Epithelial cell of prostate (primary cell): ENCODE measurements around the gene TTC39B.
"Not testable (repeated sequence)": the region's sequence is repeated elsewhere in the genome, so short reads cannot be mapped to it uniquely, and the experiment has no call there.

ENCODE experiments used
- DNase-seq: peaks from one replicate; pipeline ENCODE4 v3.0.0-alpha.2; 2011; ENCODE audit warnings: low read depth, low spot score
- H3K27ac ChIP-seq: fragments of 450-650 bp; 2 replicates; pipeline ENCODE4 v1.5.1; 2017; ENCODE audit warnings: mild to moderate bottlenecking

Gene TTC39B

DNA sequence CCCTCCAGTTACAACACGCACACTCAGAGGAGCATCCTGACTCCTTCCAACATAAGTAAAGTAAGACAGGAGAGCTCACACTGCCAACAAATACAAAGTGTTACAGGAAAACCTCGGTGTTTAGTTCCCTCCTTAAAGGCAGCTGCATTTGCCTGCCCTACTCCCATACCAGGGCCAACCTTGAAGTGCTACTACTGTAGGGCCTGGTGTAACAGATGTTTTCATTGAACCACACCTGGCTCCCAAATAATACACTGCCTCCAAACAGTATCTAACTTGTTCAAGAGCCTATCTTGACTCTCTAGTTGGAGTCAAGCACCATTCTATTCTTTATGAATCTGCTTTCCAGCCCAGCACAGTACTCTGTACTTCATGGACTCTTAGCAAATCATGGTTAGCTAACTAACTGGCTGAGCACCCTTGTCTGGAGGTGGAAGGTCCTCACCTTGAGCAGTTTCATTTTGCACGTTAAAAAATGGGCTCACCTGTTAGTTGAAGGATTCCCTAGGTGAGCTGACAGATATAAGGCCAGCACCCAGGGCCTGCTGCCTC, 34.6 kb downstream of the TTC39B start:
- no peak overlapping the region for H3K27ac ChIP-seq
- DNase-seq, result no peak

DNA sequence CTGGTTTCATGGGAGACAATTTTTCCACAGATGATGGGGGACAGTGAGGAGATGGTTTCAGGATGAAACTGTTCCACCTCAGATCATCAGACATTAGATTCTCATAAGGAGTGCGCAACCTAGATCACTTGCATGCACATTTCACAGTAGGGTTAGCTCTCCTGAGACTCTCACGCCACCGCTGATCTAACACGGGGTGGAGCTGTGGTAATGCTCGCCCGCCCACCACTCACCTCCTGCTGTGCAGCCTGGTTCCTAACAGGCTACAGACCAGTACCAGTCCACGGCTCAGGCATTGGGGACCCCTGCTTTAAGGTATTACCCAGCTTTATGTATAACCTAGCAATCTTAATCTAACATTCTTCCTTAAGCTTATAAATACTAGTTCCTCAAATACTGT, 35.6 kb downstream of the TTC39B start:
- no peak overlapping the region for H3K27ac ChIP-seq
- DNase-seq, result no peak

DNA sequence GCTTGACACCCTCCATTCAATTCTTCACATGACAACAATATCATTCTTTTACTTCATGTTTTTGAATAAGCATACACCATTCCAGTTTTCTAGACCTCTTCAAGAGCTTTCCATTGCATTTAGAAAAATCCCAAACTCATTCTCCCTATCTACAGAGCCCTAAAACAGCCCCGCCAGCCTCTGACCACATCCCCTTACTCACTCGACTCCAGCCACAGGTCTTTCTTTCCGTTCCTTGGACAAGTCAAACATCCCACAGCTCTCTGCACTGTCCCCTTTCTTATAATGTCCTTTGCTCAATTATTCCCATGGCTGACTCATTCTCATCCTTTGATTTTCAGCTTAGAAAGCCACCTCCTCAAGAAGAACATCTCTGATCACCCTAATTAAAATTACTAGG, 38.2 kb downstream of the TTC39B start:
- H3K27ac ChIP-seq, result no peak overlapping the region
- no peak for DNase-seq

DNA sequence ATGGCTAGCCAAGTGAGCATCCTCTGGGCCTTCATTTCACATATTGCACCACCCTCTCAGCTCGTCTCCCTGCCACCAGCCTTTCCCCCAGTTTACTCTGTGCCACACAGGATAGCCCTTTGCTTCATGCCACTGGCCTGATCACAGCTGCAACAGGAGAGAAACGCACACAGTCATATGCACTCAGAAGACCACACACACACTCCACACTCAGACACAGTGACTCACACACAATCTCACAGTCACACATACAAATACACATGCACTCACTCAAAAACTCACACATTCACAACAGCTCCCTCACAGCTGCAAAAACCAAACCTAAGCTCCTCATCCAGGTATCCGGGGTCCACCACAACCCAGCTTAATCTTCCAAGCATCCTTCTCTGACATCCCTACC, 38.7 kb downstream of the TTC39B start:
- H3K27ac ChIP-seq, result no peak overlapping the region
- no peak for DNase-seq

DNA sequence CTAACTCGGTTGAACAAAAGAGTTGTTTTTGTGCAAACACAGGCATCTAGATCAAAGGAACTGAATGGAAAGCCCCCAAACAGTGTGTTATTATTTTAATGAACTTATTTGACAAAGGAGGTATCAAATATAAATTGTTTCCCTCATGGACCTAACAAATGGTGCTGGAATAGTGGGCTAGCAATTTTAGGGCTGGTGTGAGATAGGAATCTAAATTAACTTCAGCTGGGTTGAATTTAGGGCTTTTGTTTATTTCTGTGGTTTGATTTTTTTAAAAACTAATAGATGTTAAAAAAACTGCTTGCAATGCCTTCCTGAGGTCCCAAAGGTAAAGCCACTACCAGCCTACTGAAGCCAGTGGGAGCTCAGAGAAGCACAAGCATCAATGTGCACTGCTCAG, 42.1 kb downstream of the TTC39B start:
- no peak overlapping the region for H3K27ac ChIP-seq
- DNase-seq, result no peak

DNA sequence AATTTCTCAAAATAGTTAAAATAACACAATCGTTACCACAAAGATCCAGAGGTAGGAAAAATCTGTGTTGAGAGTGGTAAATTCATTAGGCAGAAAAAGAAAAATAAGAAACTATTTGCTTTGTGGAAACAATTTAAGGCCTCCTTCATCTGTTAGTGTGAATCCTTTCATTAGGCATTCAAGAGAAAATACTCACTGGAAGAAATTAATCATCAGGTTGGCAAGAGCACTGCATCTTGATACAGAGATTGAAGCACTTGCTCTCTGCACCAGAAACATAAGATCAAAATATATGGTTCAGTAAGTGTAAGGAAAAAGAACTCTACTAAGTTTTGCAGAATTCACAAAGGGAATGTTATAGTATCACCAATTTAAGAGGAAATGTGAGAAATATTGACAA, 44.4 kb downstream of the TTC39B start:
- no peak for DNase-seq
- H3K27ac ChIP-seq, result no peak overlapping the region

DNA sequence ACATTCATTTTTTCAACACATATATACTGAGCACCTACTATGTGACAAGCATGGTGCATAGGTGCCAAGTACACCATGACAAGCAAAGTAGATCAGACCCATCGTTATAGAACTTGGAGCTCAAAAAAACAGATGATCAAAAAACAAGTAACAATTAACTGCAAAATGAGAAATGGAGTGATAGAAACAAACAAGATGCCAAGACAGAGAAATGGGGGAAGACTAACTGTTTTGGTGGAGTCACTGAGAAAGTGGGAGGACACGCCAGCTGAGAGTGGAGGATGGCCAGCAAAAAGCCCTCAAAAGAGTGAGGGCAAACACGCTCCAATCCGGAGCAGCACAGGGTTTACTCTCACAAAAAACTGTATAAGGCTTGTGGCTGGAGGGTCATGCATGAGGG, 50.6 kb downstream of the TTC39B start:
- no peak overlapping the region for H3K27ac ChIP-seq
- no peak for DNase-seq

DNA sequence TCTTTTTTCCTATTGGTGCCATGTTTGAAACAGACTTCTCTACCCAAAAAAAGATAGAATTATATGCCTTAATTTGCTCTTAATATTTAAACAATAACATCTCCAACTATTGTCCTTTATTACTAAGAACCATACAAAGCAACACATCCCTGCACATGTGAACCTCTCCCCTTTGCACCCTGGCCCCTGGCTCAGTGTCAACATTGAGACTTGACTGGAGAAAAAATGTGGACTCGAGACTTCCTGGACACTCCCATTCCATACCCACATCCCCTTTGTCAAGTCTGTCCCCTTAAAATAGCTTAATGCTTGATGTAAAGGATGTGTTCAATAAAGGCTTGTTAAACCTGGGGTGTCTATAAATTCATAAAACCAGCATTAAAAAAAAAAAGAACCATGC, 53.2 kb downstream of the TTC39B start:
- no peak overlapping the region for H3K27ac ChIP-seq
- no peak for DNase-seq

DNA sequence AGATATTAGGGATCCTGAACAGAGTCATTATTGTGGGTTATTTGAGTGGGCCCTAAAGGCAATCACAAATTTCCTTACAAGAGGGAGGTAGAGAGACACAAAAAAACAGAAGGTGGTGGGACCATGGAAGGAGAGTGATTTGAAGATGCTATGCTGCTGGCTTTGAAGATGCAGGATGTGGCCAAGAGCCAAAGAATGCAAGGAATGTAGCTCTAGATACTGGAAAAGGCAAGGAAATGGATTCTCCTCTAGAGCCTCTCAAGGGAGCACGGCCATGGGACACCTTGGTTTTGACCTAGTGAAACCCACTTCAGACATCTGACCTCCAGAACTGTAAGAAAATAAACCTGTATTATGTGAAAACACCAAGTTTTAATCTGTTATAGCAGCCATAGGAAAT, 53.8 kb downstream of the TTC39B start:
- H3K27ac ChIP-seq, result no peak overlapping the region
- no peak for DNase-seq

DNA sequence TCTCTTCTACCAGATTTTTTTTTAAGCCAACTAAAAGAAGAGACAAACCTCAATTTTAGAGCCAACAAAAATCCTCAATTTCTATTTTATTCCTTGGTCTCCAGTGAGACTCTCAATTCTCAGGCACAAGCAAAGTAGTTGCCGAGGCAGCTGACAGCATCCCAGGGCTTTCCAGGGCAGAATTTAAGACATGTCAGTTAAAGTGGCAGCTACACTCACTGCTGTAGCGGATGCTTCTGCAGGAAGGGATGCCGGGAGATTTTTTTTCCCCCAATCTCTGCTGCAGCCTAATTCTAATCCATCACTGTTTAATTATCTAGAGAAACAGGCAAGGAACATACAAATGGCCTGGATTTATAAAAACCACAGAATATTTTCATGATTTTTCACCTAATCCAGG, 57.0 kb downstream of the TTC39B start:
- H3K27ac ChIP-seq, result no peak overlapping the region
- no peak for DNase-seq

DNA sequence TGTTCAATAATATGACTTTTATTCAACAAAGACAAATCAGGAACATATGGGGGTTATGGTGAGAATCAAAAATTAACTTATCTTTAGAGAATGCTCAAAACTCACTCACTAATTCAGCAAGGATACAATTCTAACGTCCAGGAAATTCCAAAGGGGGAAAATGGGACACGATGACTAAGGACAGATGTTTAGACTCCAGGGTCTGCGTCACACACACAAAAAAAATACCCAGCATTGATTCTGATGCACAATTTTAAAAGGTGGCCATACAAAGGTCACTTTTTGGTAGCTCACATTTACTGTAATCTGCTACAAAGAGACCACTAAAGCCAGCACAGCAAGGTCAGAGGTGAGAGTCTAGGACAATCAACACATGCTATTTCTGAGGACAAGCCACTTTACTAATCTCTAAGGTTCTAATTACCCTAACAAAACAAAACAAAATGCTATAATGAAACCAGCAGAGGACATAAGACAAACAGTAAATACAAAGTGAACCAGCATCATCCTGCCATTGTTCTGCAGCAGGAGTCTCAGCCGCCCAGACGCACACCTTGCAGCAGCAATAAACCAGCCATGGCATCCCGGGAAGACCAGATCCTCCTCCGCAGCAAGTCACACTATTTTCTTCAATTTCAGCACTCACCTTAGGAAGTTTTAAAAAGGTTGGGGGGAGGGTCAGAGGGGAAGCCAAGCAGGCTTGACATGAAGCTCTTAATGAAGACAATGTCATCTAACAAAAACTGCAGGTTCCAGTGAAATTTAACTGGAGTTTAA, 57.8 kb downstream of the TTC39B start:
- no peak for DNase-seq
- no peak overlapping the region for H3K27ac ChIP-seq

DNA sequence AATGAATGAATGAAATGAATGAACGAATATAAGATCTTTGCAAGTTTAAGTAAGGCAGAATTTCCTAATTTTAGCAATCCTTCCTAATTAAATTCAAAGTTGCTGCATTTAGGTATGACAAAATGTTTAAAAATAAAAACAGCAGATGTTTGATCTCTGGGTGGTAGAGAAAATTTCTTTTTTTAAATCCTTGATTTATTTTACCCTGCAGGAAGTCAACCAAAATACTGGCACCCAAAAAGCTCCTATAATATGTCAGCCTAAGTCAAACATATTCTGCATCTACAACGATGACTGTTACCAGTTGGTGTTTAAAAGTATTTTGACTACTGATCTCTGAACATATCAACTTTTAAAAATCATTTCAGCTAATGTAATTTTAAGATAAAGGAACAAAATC, 58.4 kb downstream of the TTC39B start:
- no peak overlapping the region for H3K27ac ChIP-seq

DNA sequence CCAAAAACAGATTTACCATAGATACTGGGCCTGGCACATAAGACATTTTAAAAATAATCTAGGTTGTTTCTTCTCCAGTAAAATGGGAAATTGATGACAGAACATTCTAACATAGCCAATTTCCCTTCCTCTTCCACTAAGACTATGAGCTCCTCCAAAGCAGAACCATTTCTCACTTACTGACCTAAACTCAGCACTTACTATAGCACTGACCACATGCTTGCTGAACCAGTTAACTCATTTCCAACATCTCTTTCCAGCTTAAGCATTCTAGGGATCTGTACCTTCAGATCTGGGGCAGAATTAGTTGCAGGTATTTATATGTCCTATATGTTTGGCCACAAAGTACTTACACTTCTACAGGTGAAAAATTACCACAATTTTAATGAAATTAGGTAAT, 58.9 kb downstream of the TTC39B start:
- no peak for DNase-seq
- no peak overlapping the region for H3K27ac ChIP-seq

More for the DNA sequence above, 58.4 kb downstream of the TTC39B start:
- DNase-seq, result no peak

DNA sequence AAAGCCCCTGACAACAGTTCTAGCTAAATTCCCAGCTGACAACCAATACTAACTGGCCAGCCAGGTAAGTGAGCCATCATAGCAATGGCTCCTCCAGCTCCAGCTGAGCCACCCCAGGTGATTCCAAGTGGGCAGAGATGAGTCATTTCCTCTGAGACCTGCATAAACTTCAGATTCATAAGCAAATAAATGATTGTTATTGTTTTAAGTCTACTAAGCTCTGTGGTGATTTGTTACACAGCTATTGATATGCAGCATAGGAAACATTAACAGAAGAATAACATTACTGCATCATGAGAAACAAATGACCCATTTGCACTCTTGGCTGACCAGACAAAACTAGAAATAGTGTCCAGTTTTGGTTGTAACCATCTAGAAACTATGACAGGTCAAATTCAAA, 60.3 kb downstream of the TTC39B start:
- peak overlapping the region; percentile 65 for H3K27ac ChIP-seq
- peak; percentile 63 for DNase-seq

DNA sequence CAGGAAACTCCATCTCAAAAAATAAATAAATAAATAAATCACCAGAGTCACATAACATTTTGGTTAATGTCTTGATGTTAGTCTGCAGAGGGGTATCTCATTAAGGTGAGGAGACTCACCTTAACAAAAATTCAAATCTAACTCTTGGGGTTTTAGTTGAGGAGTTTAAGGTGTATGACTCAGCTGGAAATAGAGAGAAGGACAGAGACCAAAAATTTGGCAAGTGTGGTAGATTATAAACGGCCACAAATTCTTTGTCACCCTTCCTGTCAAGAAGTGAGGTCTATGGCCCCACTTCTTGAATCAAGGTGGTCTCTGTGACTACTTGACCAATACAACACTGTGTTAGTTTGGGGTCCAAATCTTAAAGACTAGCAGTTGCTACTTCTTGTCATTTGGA, 60.8 kb downstream of the TTC39B start:
- H3K27ac ChIP-seq, result peak overlapping the region; percentile 65
- DNase-seq, result no peak

DNA sequence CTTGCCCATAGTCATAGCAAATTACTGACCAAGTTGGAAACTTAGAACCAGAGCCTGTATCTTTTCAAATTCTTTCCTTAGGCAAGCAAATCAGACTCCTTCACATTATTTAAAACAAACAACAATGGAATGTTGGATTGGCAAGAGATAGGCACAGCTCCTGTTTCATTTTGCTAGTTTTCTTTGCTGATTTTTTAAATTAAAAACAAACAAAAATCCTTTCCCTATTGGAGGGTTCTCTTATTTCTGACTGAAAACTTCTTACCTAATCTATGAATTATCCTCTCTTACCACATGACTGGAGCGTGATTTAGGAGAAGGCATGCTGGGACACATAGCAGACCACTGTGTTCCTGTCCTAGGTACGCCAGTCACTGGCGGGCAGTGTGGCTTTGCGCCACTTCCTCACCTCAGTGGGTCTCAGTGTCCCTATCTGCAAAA, 63.0 kb downstream of the TTC39B start:
- H3K27ac ChIP-seq, result no peak overlapping the region
- DNase-seq, result no peak

DNA sequence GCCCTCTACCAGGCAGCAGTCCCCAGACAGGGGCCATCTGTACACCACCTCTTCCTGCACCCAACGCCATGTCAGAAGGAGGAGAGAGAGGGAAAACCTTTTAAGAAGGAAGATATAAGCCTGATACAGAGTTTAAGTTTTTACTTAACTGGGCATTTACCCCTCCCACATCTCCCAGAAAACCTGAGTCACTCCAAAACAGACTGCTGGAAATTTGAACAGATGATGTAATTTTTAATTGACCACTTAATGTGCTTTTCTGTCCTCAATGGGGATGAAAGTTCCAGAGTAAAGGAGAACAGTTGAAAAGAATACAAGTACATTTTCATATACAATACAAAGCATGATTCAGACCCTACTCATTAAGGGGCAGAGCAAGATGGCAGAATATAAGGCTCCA, 63.9 kb downstream of the TTC39B start:
- H3K27ac ChIP-seq, result no peak overlapping the region
- DNase-seq, result no peak

DNA sequence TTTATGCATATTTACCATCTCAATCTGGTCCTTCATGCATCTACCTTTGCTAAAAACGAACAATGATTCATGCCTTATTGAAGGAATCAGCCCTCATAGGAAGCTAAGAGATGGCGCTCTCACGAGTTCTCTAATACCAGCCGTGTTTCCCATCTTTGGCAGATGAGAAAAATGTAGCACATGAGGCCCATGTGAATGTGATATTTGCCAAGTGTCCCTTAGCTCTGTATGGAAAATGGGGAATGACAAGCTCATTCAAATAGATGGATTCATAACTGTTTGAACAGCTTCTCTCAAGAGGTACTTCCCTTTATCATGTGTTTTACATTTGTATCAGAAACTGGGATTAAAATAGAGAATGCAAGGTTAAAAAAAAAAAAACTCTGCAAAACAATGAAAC, 66.1 kb downstream of the TTC39B start:
- H3K27ac ChIP-seq, result no peak overlapping the region
- no peak for DNase-seq

DNA sequence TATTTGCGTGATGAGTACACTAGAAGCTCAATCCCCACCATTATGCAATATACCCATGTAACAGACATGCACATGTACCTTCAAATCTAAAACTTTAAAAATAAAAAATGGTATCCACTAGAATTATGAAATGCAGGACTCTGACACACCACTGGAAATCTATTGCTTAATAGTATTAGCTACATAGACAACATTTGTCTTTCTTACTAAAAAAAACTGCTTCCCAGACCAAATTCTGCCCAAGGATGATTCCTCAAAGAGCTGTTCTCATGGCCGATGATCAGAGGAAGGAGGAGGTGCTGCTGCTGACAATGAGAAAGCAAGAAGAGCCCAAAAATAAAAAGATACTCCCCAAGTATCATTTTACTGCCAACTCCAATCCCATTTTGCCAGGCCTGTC, 67.2 kb downstream of the TTC39B start:
- H3K27ac ChIP-seq, result no peak overlapping the region
- DNase-seq, result no peak

DNA sequence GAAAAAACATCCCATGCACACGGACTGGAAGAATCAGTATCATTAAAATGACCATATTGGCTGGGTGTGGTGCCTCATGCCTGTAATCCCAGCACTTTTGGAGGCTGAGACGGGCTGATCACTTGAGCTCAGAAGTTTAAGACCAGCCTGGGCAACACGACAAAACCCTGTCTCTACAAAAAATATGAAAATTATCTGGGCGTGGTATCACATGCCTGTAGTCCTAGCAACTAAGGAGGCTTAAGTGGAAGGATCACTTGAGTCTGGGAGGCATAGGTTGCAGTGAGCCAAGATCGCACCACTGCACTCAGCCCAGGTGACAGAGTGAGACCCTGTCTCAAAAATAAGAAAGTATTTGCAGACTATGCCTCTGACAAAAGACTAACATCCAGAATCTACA, 68.4 kb downstream of the TTC39B start:
- H3K27ac ChIP-seq, result no peak overlapping the region
- DNase-seq, result no peak

DNA sequence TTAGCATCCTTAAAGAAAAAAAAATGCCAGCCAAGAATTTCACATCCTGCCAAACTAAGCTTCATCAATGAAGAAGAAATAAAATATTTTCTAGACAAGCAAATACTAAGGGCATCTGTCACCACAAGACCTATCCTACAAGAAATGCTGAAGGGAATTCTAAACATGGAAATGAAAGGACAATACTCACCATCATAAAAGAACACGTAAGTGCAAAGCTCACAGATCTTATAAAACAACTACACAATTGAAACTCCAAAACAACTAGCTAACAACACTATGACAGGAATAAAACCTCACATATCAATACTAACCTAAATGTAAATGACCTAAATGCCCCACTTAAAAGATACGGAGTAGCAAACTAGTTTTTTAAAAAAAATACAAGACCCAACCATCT, 71.4 kb downstream of the TTC39B start:
- no peak for DNase-seq

DNA sequence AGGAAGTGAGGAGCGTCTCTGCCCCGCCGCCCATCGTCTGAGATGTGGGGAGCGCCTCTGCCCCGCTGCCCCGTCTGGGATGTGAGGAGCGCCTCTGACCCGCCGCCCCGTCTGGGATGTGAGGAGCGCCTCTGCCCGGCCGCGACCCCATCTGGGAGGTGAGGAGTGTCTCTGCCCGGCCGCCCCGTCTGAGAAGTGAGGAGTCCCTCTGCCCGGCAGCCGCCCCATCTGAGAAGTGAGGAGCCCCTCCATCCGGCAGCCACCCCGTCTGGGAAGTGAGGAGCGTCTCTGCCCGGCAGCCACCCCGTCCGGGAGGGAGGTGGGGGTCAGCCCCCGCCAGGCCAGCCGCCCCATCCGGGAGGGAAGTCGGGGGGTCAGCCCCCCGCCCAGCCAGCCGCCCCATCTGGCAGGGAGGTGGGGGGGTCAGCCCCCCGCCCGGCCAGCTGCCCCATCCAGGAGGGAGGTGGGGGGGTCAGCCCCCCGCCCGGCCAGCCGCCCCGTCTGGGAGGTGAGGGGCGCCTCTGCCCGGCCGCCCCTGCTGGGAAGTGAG, 73.0 kb downstream of the TTC39B start:
- not testable (repeated sequence) for DNase-seq, H3K27ac ChIP-seq

More for the DNA sequence above, 71.4 kb downstream of the TTC39B start:
- no peak overlapping the region for H3K27ac ChIP-seq
